ENCODE results near the gene MORN2. TPM values are rescaled to one million over a fixed set of nuclear protein-coding genes. Genes with fewer than 3 reads are reported as not detected.

MORN2 gene
- total and polyA plus RNA-seq, 2 of the 13 experiments (the other 11 are each of a cell fraction or from before 2014, with no cell fraction given): 7.0 to 28.0 TPM

Small RNAs within 50 kb of the gene (small RNA-seq; reads per million reads assigned to genes)
- gene RNU6-851P (ENCODE audit: insufficient read depth in 2 of 3, insufficient read length in 3 of 3, low read depth in 2 of 3, low replicate concordance in 1 of 3): 0 reads per million in 3 experiments

Other genes starting within 250 kb of the MORN2 start
- gene GALM, start 209.9 kb upstream of the MORN2 start, total RNA-seq (2016; rRNA removed; fragmentation: Illumina TruSeq; extraction: Trizol): 90.0 and 114 TPM in 2 replicates
- gene GALM, start 209.9 kb upstream of the MORN2 start, polyA plus RNA-seq (2011; rRNA removed): 60.3 and 65.5 TPM in 2 replicates
- gene SRSF7, start 124.6 kb upstream of the MORN2 start, total RNA-seq (2016; rRNA removed; fragmentation: Illumina TruSeq; extraction: Trizol): 275 and 377 TPM in 2 replicates
- 154 and 172 TPM in 2 replicates for gene SRSF7, start 124.6 kb upstream of the MORN2 start, polyA plus RNA-seq (2011; rRNA removed)
- 43.2 and 62.7 TPM in 2 replicates for gene GEMIN6, start 97.8 kb upstream of the MORN2 start, total RNA-seq (2016; rRNA removed; fragmentation: Illumina TruSeq; extraction: Trizol)
- gene GEMIN6, start 97.8 kb upstream of the MORN2 start, polyA plus RNA-seq (2011; rRNA removed): 13.0 and 14.4 TPM in 2 replicates
- 24.2 and 33.3 TPM in 2 replicates for gene DHX57, start within 50 bp of the MORN2 start, total RNA-seq (2016; rRNA removed; fragmentation: Illumina TruSeq; extraction: Trizol)
- gene DHX57, start within 50 bp of the MORN2 start, polyA plus RNA-seq (2011; rRNA removed): 9.2 and 10.3 TPM in 2 replicates
- gene ARHGEF33, start 13.9 kb downstream of the MORN2 start, total RNA-seq (2016; rRNA removed; fragmentation: Illumina TruSeq; extraction: Trizol): not detected in 2 replicates
- 0.03 and 0.04 TPM in 2 replicates for gene ARHGEF33, start 13.9 kb downstream of the MORN2 start, polyA plus RNA-seq (2011; rRNA removed)
- 20.8 and 26.6 TPM in 2 replicates for gene SOS1, start 245.1 kb downstream of the MORN2 start, total RNA-seq (2016; rRNA removed; fragmentation: Illumina TruSeq; extraction: Trizol)
- 39.5 and 60.4 TPM in 2 replicates for gene SOS1, start 245.1 kb downstream of the MORN2 start, polyA plus RNA-seq (2011; rRNA removed)